ENCODE results near the gene NUPR1.
"Not testable (repeated sequence)": the region's sequence is repeated elsewhere in the genome, so short reads cannot be mapped to it uniquely, and the experiment has no call there.

The NUPR1 gene

GRCh38 chr16:28538733-28539596, at the start of gene NUPR1:
Gene NUPR1 (minus strand): TSS chr16:28538974. CDS start chr16:28538907, 67 bp downstream.
- DNase-seq (ENCODE audit: low spot score): peak; percentile 87

GRCh38 chr16:28587386-28587785, 48.6 kb upstream of the NUPR1 start:
- DNase-seq (ENCODE audit: low spot score): no peak

GRCh38 chr16:28586466-28586865, 47.7 kb upstream of the NUPR1 start:
- DNase-seq (ENCODE audit: low spot score): no peak

- DNase-seq (ENCODE audit: low spot score): no peak
Observed at GRCh38 chr16:28585674-28586073, 46.9 kb upstream of the NUPR1 start.

GRCh38 chr16:28580726-28581315, 42.0 kb upstream of the NUPR1 start:
- no peak for DNase-seq (ENCODE audit: low spot score)

- no peak for DNase-seq (ENCODE audit: low spot score)
Observed at GRCh38 chr16:28575446-28576109, 36.8 kb upstream of the NUPR1 start.

- DNase-seq (ENCODE audit: low spot score): no peak
Observed at GRCh38 chr16:28574925-28575324, 36.2 kb upstream of the NUPR1 start.

- DNase-seq (ENCODE audit: low spot score): no peak
Observed at GRCh38 chr16:28573738-28574718, 35.3 kb upstream of the NUPR1 start.

- peak; percentile 74 for DNase-seq (ENCODE audit: low spot score)
Observed at GRCh38 chr16:28572696-28573510, 34.1 kb upstream of the NUPR1 start.

- no peak for DNase-seq (ENCODE audit: low spot score)
Observed at GRCh38 chr16:28569968-28570752, 31.4 kb upstream of the NUPR1 start.

GRCh38 chr16:28569021-28569420, 30.2 kb upstream of the NUPR1 start:
- DNase-seq (ENCODE audit: low spot score): no peak

- no peak for DNase-seq (ENCODE audit: low spot score)
Observed at GRCh38 chr16:28567292-28567691, 28.5 kb upstream of the NUPR1 start.

- not testable (repeated sequence) for DNase-seq (ENCODE audit: low spot score)
Observed at GRCh38 chr16:28566233-28566925, 27.6 kb upstream of the NUPR1 start.

- DNase-seq (ENCODE audit: low spot score): no peak
Observed at GRCh38 chr16:28563218-28563617, 24.4 kb upstream of the NUPR1 start.

GRCh38 chr16:28562199-28562598, 23.4 kb upstream of the NUPR1 start:
- DNase-seq (ENCODE audit: low spot score): no peak

- no peak for DNase-seq (ENCODE audit: low spot score)
Observed at GRCh38 chr16:28561557-28562187, 22.9 kb upstream of the NUPR1 start.

- DNase-seq (ENCODE audit: low spot score): no peak
Observed at GRCh38 chr16:28558456-28558855, 19.7 kb upstream of the NUPR1 start.

GRCh38 chr16:28556914-28557320, 18.1 kb upstream of the NUPR1 start:
- DNase-seq (ENCODE audit: low spot score): no peak

- DNase-seq (ENCODE audit: low spot score): no peak
Observed at GRCh38 chr16:28555561-28555960, 16.8 kb upstream of the NUPR1 start.
